PC-3 (cell line): ENCODE results near the gene FOLR2. TPM values are rescaled to one million over a fixed set of nuclear protein-coding genes. Genes with fewer than 3 reads are reported as not detected.

Source experiments
- ATAC-seq: fragments of 200-7000 bp; cut with Tn5 transposase; 2 replicates; pipeline ENCODE4 v1.9.1; 2020; ENCODE audit warnings: mild to moderate bottlenecking, moderate library complexity
- BruUV-seq: library from RNA; stranded (reverse); fragments of 400-500 nt; replicated peaks from 2 replicates; lab custom pipeline; 2021; lab: Mats Ljungman, UMichigan
- CTCF ChIA-PET: fragments of 300-600 bp; sonication (Branson Sonifier 250); formaldehyde crosslinking; loops from one replicate; lab custom pipeline; 2022; ENCODE audit warnings: antibody characterized with exemption; lab: Charles Lee
- POLR2A ChIA-PET: fragments of 300-600 bp; sonication (Branson Sonifier 250); formaldehyde crosslinking; loops from one replicate; lab custom pipeline; 2022; ENCODE audit warnings: antibody characterized with exemption; ENCODE audit not compliant: unreplicated experiment; lab: Charles Lee
- DNase-seq: peaks from one replicate; pipeline ENCODE4 v3.0.0-alpha.2; 2015
- H2AFZ ChIP-seq: fragments of 300-600 bp; sonication (generic); 2 replicates; pipeline ENCODE4 v1.6.0; 2016; ENCODE audit warnings: antibody characterized with exemption, low read length
- H3F3A ChIP-seq: fragments of 300-600 bp; sonication (generic); one replicate; pipeline ENCODE4 v1.6.0; 2017; ENCODE audit warnings: antibody characterized with exemption, low read length, control low read depth, mild to moderate bottlenecking; ENCODE audit not compliant: unreplicated experiment
- H3K27ac ChIP-seq: fragments of 300-600 bp; sonication (generic); 2 replicates; pipeline ENCODE4 v1.5.1; 2016; ENCODE audit warnings: mild to moderate bottlenecking, low read length
- H3K27me3 ChIP-seq: fragments of 300-600 bp; sonication (generic); 2 replicates; pipeline ENCODE4 v1.6.1; 2016; ENCODE audit warnings: low read length, mixed read lengths
- H3K36me3 ChIP-seq: fragments of 300-600 bp; sonication (generic); 2 replicates; pipeline ENCODE4 v1.6.1; 2016; ENCODE audit warnings: low read depth, mixed run types, low read length, mixed read lengths
- H3K4me1 ChIP-seq: fragments of 300-600 bp; sonication (generic); 2 replicates; pipeline ENCODE4 v1.5.1; 2016; ENCODE audit warnings: low read length; ENCODE audit not compliant: insufficient read depth
- H3K4me2 ChIP-seq: fragments of 300-600 bp; sonication (generic); 2 replicates; pipeline ENCODE4 v1.6.0; 2016; ENCODE audit warnings: low read length
- H3K4me3 ChIP-seq: fragments of 300-600 bp; sonication (generic); 2 replicates; pipeline ENCODE4 v1.5.1; 2016; ENCODE audit warnings: mild to moderate bottlenecking, low read length, mixed read lengths
- H3K79me2 ChIP-seq: fragments of 300-600 bp; sonication (generic); 2 replicates; pipeline ENCODE4 v1.6.1; 2017; ENCODE audit warnings: low read length, mixed read lengths
- H3K9ac ChIP-seq: fragments of 300-600 bp; sonication (generic); 2 replicates; pipeline ENCODE4 v1.6.0; 2016; ENCODE audit warnings: mild to moderate bottlenecking, low read length
- H3K9me2 ChIP-seq: fragments of 300-600 bp; sonication (generic); replicated peaks from 2 replicates; pipeline ENCODE4 v1.6.1; 2016; ENCODE audit warnings: mixed run types, low read length, mixed read lengths
- H3K9me3 ChIP-seq: fragments of 300-600 bp; sonication (generic); 2 replicates; pipeline ENCODE4 v1.6.1; 2016; ENCODE audit warnings: low read length, mixed read lengths
- H4K20me1 ChIP-seq: fragments of 300-600 bp; sonication (generic); 2 replicates; pipeline ENCODE4 v1.6.1; 2016; ENCODE audit warnings: low read length, mixed read lengths
- EZH2 ChIP-seq: fragments of 300-600 bp; sonication (generic); IDR thresholded peaks from one replicate; pipeline ENCODE4 v1.6.1; 2017; ENCODE audit warnings: antibody characterized with exemption, mild to moderate bottlenecking, low read length; ENCODE audit not compliant: unreplicated experiment
- EZH2phosphoT487 ChIP-seq: fragments of 300-600 bp; sonication (generic); IDR thresholded peaks from 2 replicates; pipeline ENCODE4 v1.6.1; 2018; ENCODE audit warnings: mild to moderate bottlenecking, antibody characterized with exemption, low read length, borderline replicate concordance
- intact Hi-C: fragments of 100-400 bp; cut with micrococcal nuclease; formaldehyde crosslinking; loops from 2 replicates; pipeline ENCODE4 v1.9.0; 2023
- total RNA-seq: library from RNA; depleted of rRNA; stranded (reverse); fragments of >200 nt; gene quantifications from 2 replicates; pipeline ENCODE4 v1.2.3, GENCODE V29; 2014
- TF ChIP-seq, protein P1 (sequence below): fragments of 300-600 bp; sonication (generic); conservative IDR thresholded peaks from 2 replicates; pipeline ENCODE4 v1.5.1; 2017; ENCODE audit warnings: antibody characterized with exemption, low read depth, mild to moderate bottlenecking, low read length

FOLR2 gene
- total RNA-seq, 1 experiment from 2014 or later = not detected

DNA sequence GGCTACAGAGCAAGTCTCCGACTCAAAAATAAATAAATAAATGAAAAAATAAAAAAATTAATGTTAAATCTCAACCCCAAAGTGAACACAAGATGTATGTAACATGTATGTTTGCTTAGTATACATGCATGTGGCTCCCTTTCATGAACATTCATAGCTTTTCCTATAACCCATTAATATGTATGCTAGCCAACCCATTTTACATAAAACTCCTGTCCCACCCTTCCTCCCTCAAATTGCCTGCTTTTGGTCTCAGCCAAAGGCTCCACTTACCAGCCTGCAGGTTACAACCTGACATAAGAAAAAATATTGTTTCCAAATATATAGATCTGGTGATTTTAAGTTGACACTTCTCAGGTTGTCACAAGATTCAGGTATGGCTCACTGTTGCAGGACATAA lies 28.3 kb upstream of the FOLR2 start:
- TF ChIP-seq EZH2phosphoT487 (no peak), EZH2 (no peak)
- TF ChIP-seq, protein P1, sequence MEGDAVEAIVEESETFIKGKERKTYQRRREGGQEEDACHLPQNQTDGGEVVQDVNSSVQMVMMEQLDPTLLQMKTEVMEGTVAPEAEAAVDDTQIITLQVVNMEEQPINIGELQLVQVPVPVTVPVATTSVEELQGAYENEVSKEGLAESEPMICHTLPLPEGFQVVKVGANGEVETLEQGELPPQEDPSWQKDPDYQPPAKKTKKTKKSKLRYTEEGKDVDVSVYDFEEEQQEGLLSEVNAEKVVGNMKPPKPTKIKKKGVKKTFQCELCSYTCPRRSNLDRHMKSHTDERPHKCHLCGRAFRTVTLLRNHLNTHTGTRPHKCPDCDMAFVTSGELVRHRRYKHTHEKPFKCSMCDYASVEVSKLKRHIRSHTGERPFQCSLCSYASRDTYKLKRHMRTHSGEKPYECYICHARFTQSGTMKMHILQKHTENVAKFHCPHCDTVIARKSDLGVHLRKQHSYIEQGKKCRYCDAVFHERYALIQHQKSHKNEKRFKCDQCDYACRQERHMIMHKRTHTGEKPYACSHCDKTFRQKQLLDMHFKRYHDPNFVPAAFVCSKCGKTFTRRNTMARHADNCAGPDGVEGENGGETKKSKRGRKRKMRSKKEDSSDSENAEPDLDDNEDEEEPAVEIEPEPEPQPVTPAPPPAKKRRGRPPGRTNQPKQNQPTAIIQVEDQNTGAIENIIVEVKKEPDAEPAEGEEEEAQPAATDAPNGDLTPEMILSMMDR = no peak
- Histone ChIP-seq H3K27ac (no peak overlapping the region), H3F3A (no peaks in the 10 kb centered on the region), H3K9me2 (no peaks in the 10 kb centered on the region), H3K4me3 (no peak overlapping the region), H3K4me1 (peaks cover 5% of the 10 kb centered on the region; the same call in 1 of the 2 replicates), H3K4me2 (no peak overlapping the region), H4K20me1 (no peaks in the 10 kb centered on the region), H2AFZ (no peak overlapping the region), H3K36me3 (no peaks in the 10 kb centered on the region), H3K27me3 (no peaks in the 10 kb centered on the region), H3K79me2 (no peaks in the 10 kb centered on the region), H3K9me3 (no peaks in the 10 kb centered on the region), H3K9ac (no peak overlapping the region)
- CTCF ChIA-PET = no interaction called here
- ATAC-seq = no peak
- POLR2A ChIA-PET = no interaction called here
- intact Hi-C loops = no loop called here
- no peak for DNase-seq
- BruUV-seq = no TSS peak

DNA sequence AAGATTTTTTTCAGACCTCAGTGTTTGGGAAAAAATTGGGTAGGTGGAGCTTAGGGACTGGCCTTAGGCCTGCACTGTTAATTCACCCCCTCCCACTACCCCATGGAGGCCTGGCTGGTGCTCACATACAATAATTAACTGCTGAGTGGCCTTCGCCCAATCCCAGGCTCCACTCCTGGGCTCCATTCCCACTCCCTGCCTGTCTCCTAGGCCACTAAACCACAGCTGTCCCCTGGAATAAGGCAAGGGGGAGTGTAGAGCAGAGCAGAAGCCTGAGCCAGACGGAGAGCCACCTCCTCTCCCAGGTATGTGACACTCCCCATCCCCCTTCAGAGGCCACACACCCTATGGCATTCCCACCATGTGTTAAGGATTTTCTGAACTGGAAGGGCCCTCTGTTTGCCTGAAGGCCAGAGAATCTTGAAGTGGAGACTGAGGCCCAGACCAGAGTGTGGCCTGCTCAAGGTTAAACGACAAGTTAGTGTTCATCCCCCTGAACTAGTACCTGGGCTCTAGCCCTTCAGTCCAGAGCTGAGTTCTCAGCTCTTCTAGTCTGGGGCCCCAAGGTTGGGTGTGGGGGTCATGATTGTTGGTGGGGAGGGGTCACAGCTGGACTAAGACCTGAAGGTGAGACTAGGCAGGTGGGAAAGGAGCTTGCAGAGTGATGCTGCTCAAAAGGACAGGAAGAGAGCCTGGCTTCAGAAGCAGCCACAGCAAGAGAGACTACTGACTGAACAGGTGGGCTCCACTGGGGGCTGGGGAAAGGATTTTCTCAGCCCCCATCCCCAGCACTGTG lies 26.9 kb upstream of the FOLR2 start:
- Histone ChIP-seq H3K36me3 (no peaks in the 10 kb centered on the region), H3K9me2 (no peaks in the 10 kb centered on the region), H3K27me3 (no peaks in the 10 kb centered on the region), H3K9me3 (no peaks in the 10 kb centered on the region), H3K4me3 (no peak overlapping the region), H3F3A (no peaks in the 10 kb centered on the region), H3K4me2 (no peak overlapping the region), H3K79me2 (no peaks in the 10 kb centered on the region), H2AFZ (no peak overlapping the region), H4K20me1 (no peaks in the 10 kb centered on the region), H3K4me1 (peaks cover 5% of the 10 kb centered on the region; the same call in 1 of the 2 replicates), H3K9ac (no peak overlapping the region), H3K27ac (no peak overlapping the region)
- BruUV-seq = no TSS peak
- ChIA-PET POLR2A (no interaction called here), CTCF (no interaction called here)
- intact Hi-C loops = no loop called here
- TF ChIP-seq EZH2 = no peak
- TF ChIP-seq, protein P1 = no peak
- TF ChIP-seq EZH2phosphoT487 = no peak
- DNase-seq (no peak), ATAC-seq (no peak)

DNA sequence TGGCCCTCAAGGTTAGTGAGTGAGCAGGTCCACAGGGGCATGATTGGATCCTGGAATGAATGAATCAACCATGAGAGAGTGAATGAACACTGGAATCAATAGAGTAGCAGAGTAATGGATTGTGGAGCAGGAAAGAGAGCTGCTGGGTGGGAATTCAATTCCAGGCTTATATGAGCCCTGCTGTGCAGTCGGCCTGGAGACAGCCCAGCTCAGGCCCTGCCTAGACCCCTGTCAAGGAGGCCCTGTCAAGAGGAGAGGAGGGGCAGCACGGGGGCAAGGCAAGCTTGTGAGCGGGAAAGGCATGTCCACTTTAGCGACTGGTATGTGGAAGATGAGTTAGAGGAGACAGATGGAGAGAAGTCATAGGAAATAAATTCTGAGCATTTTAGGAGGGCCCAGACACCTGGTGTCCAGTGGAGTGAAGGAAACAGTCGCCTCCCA lies 25.9 kb upstream of the FOLR2 start:
- BruUV-seq = no TSS peak
- ChIA-PET CTCF (no interaction called here), POLR2A (no interaction called here)
- no peak for TF ChIP-seq EZH2phosphoT487
- no peak for DNase-seq
- no peak overlapping the region for H2AFZ ChIP-seq
- H3K9me3 ChIP-seq = no peaks in the 10 kb centered on the region
- no peak overlapping the region for H3K4me3 ChIP-seq
- H3K9me2 ChIP-seq = no peaks in the 10 kb centered on the region
- no peaks in the 10 kb centered on the region for H4K20me1 ChIP-seq
- H3K4me2 ChIP-seq = no peak overlapping the region
- no peaks in the 10 kb centered on the region for H3K36me3 ChIP-seq
- H3K27ac ChIP-seq = no peak overlapping the region
- H3K4me1 ChIP-seq = peaks cover 5% of the 10 kb centered on the region; the same call in 1 of the 2 replicates
- no peaks in the 10 kb centered on the region for H3F3A ChIP-seq
- intact Hi-C loops = no loop called here
- H3K9ac ChIP-seq = no peak overlapping the region
- no peaks in the 10 kb centered on the region for H3K27me3 ChIP-seq
- ATAC-seq = no peak
- no peaks in the 10 kb centered on the region for H3K79me2 ChIP-seq
